OCI-LY7 (cell line): ENCODE results near the gene MED13. TPM values are rescaled to one million over a fixed set of nuclear protein-coding genes. Genes with fewer than 3 reads are reported as not detected.
"Not testable (repeated sequence)": the region's sequence is repeated elsewhere in the genome, so short reads cannot be mapped to it uniquely, and the experiment has no call there.

ENCODE experiments used
- BruUV-seq: library from RNA; stranded (reverse); fragments of 400-500 nt; replicated peaks from 2 replicates; lab custom pipeline; 2021; lab: Mats Ljungman, UMichigan
- CTCF ChIA-PET: fragments of 300-600 bp; sonication (Branson Sonifier 250); formaldehyde crosslinking; loops from one replicate; lab custom pipeline; 2022; ENCODE audit warnings: antibody characterized with exemption; ENCODE audit not compliant: unreplicated experiment; lab: Charles Lee
- POLR2A ChIA-PET: fragments of 300-600 bp; sonication (Branson Sonifier 250); formaldehyde crosslinking; loops from one replicate; lab custom pipeline; 2022; ENCODE audit warnings: antibody characterized with exemption; lab: Charles Lee
- DNase-seq: peaks from one replicate; pipeline ENCODE4 v3.0.0-alpha.2; 2015; ENCODE audit warnings: low spot score
- H2AFZ ChIP-seq: fragments of 200-600 bp; sonication (generic), shearing (Covaris generic); 2 replicates; pipeline ENCODE4 v1.6.1; 2014; ENCODE audit warnings: mild to moderate bottlenecking, antibody characterized with exemption, low read length, moderate library complexity
- H3K27ac ChIP-seq: fragments of 200-600 bp; sonication (generic); 2 replicates; pipeline ENCODE4 v1.5.1; 2014; ENCODE audit warnings: mixed run types, low read depth, mild to moderate bottlenecking, moderate library complexity, low read length, inconsistent platforms; ENCODE audit not compliant: poor library complexity, severe bottlenecking
- H3K36me3 ChIP-seq: fragments of 200-600 bp; sonication (generic); 2 replicates; pipeline ENCODE4 v1.6.1; 2014; ENCODE audit warnings: mild to moderate bottlenecking, antibody characterized with exemption, low read length, moderate library complexity, mixed read lengths; ENCODE audit not compliant: insufficient read depth
- H3K4me1 ChIP-seq: fragments of 200-600 bp; sonication (generic); 2 replicates; pipeline ENCODE4 v1.5.1; 2014; ENCODE audit warnings: mild to moderate bottlenecking, low read length; ENCODE audit not compliant: insufficient read depth, poor library complexity, severe bottlenecking
- H3K4me2 ChIP-seq: fragments of 200-600 bp; sonication (generic); 2 replicates; pipeline ENCODE4 v1.6.1; 2014; ENCODE audit warnings: mild to moderate bottlenecking, low read length
- H3K4me3 ChIP-seq: fragments of 200-600 bp; sonication (generic); 2 replicates; pipeline ENCODE4 v1.5.1; 2014; ENCODE audit warnings: mild to moderate bottlenecking, low read depth, low read length; ENCODE audit not compliant: poor library complexity, severe bottlenecking
- H3K79me2 ChIP-seq: fragments of 200-600 bp; sonication (generic); 2 replicates; pipeline ENCODE4 v1.6.1; 2016; ENCODE audit warnings: low read depth, mild to moderate bottlenecking, low read length, moderate library complexity, mixed read lengths; ENCODE audit not compliant: insufficient read depth
- H3K9me2 ChIP-seq: fragments of 200-600 bp; sonication (generic); 2 replicates; pipeline ENCODE4 v1.6.1; 2016; ENCODE audit warnings: mild to moderate bottlenecking, low read length, mixed read lengths; ENCODE audit not compliant: insufficient read depth
- H3K9me3 ChIP-seq: fragments of 200-600 bp; sonication (generic); 2 replicates; pipeline ENCODE4 v1.6.1; 2014; ENCODE audit warnings: mild to moderate bottlenecking, mixed run types, low read length, mixed read lengths
- H4K20me1 ChIP-seq: fragments of 200-600 bp; sonication (generic); 2 replicates; pipeline ENCODE4 v1.6.1; 2014; ENCODE audit warnings: mild to moderate bottlenecking, antibody characterized with exemption, low read length, moderate library complexity, mixed read lengths; ENCODE audit not compliant: insufficient read depth
- EZH2phosphoT487 ChIP-seq: fragments of 200-600 bp; sonication (generic); IDR thresholded peaks from 2 replicates; pipeline ENCODE4 v1.6.1; 2018; ENCODE audit warnings: low read depth, borderline replicate concordance, mild to moderate bottlenecking, mixed run types, antibody characterized with exemption, low read length, moderate library complexity, mixed read lengths
- intact Hi-C: fragments of 100-400 bp; cut with micrococcal nuclease; formaldehyde crosslinking; loops from one replicate; pipeline ENCODE4 v1.10.0; 2022; ENCODE audit not compliant: unreplicated experiment
- total RNA-seq, 2 experiments: library from RNA; depleted of rRNA in 1 of 2; stranded (reverse); fragments of >200 nt in 1 of 2; shearing (Covaris generic) in 1 of 2; gene quantifications; 2 replicates each; pipeline ENCODE4 v1.2.3, GENCODE V29; 2014 to 2022
- TF ChIP-seq, protein P1 (sequence below): fragments of 200-600 bp; sonication (generic); conservative IDR thresholded peaks from 2 replicates; pipeline ENCODE4 v1.5.1; 2014; ENCODE audit warnings: mild to moderate bottlenecking, antibody characterized with exemption, low read length, moderate library complexity, mixed read lengths

Gene MED13
- total RNA-seq, 2 experiments from 2014 or later, result 42.3 to 70.8 TPM

- Histone ChIP-seq H3K4me2 (no peak overlapping the region), H3K36me3 (no peaks in the 10 kb centered on the region), H3K9me2 (no peaks in the 10 kb centered on the region), H3K4me3 (no peak overlapping the region), H3K4me1 (no peaks in the 10 kb centered on the region), H3K9me3 (no peaks in the 10 kb centered on the region), H3K27ac (no peak overlapping the region), H3K79me2 (no peaks in the 10 kb centered on the region), H4K20me1 (no peaks in the 10 kb centered on the region), H2AFZ (no peak overlapping the region)
- DNase-seq, result no peak
- BruUV-seq, result no TSS peak
- intact Hi-C loops, result no loop called here
- ChIA-PET CTCF (no interaction called here), POLR2A (no interaction called here)
- TF ChIP-seq EZH2phosphoT487, result no peak
- TF ChIP-seq, protein P1, sequence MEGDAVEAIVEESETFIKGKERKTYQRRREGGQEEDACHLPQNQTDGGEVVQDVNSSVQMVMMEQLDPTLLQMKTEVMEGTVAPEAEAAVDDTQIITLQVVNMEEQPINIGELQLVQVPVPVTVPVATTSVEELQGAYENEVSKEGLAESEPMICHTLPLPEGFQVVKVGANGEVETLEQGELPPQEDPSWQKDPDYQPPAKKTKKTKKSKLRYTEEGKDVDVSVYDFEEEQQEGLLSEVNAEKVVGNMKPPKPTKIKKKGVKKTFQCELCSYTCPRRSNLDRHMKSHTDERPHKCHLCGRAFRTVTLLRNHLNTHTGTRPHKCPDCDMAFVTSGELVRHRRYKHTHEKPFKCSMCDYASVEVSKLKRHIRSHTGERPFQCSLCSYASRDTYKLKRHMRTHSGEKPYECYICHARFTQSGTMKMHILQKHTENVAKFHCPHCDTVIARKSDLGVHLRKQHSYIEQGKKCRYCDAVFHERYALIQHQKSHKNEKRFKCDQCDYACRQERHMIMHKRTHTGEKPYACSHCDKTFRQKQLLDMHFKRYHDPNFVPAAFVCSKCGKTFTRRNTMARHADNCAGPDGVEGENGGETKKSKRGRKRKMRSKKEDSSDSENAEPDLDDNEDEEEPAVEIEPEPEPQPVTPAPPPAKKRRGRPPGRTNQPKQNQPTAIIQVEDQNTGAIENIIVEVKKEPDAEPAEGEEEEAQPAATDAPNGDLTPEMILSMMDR, result no peak
These were observed 10.3 kb upstream of the MED13 start for GRCh38 chr17:62075308-62075815.

DNA sequence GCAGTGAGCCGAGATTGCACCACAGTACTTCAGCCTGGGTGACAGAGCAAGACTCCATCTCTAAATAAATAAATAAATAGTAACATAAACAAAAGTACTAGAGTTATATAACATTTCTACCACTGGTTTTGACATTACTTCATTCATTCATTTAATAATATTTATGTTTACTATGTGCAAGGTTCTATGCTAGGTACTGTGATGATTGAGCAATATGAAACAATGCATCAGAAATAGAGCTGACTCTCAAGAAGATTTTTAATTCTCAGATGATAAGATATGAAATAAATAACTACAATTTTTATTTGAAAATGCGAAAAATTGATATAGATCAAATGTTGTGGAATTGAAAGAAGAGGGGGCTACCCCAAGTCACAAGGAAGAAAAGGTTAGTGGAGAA, 8.9 kb upstream of the MED13 start:
- Histone ChIP-seq H3K79me2 (no peaks in the 10 kb centered on the region), H3K4me1 (no peaks in the 10 kb centered on the region), H3K4me2 (no peak overlapping the region), H4K20me1 (no peaks in the 10 kb centered on the region), H3K9me3 (no peaks in the 10 kb centered on the region), H3K9me2 (no peaks in the 10 kb centered on the region), H3K4me3 (no peak overlapping the region), H3K36me3 (no peaks in the 10 kb centered on the region), H3K27ac (no peak overlapping the region), H2AFZ (no peak overlapping the region)
- ChIA-PET POLR2A (interaction anchor here (0.5 kb wide), 1 partner anchor 10 kb away, joined by 3 read pairs; no protein-coding TSS in a partner anchor), CTCF (no interaction called here)
- BruUV-seq, result no TSS peak
- no peak for TF ChIP-seq EZH2phosphoT487
- TF ChIP-seq, protein P1, result no peak
- intact Hi-C loops, result no loop called here
- DNase-seq, result no peak

- H3K79me2 ChIP-seq, H3K9me2 ChIP-seq, CTCF ChIA-PET, H3K4me3 ChIP-seq, intact Hi-C loops, BruUV-seq, H4K20me1 ChIP-seq, H3K27ac ChIP-seq, H3K36me3 ChIP-seq, H3K4me2 ChIP-seq, H2AFZ ChIP-seq, DNase-seq, H3K4me1 ChIP-seq, H3K9me3 ChIP-seq: not testable (repeated sequence)
- POLR2A ChIA-PET, result interaction anchor here (0.6 to 0.7 kb wide), 2 partner anchors 349 to 796 kb away, joined by 3 read pairs; no protein-coding TSS in a partner anchor
These were observed 7.8 kb upstream of the MED13 start for GRCh38 chr17:62072855-62073254.
